GM18526 (cell line): ENCODE data around the gene PSD.
A peak's percentile ranks its signal among the peaks of the same experiment; 100 is the strongest.

ENCODE experiments used
- POLR2A ChIP-seq: IDR thresholded peaks from 3 replicates; pipeline ENCODE4 v1.6.1; 2011; ENCODE audit not compliant: insufficient read length; ENCODE audit errors: extremely low read depth

Gene PSD

DNA sequence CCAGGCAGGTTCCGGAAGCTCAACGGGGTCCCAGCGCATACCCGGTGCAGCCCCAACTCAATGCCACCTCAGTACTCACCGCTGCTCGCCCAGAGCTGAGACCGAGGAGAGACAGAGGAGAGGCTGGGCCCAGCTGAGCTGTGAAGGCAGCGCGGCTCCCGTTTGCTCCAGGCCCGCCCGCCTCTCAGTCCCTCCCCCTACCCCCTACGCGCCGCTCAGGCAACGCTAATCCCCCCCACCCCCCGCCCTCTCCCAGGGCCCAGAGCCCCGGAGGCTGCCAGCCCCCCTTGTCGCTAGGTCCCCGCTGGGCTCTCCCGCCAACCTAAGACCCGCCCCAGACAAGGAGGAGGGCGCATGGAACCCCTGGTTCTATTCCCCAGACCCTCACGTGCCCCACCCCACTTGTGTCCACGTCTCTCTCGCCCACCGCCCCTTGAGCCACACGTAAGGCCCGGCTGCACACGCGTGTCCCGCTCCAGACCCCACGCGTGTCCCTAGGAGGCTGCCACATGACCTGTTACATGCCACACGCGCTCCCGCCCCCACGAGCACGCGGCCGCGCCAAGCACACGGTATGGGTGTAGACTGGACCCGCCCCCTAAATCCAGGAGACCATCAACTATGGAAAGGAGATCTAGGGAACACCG lies at the start of gene PSD:
TSS of gene PSD (minus strand) at position 164 of the 647 bp plus-strand sequence. CDS start 1,747 bp downstream, outside the sequence.
- no peak for TF ChIP-seq POLR2A

DNA sequence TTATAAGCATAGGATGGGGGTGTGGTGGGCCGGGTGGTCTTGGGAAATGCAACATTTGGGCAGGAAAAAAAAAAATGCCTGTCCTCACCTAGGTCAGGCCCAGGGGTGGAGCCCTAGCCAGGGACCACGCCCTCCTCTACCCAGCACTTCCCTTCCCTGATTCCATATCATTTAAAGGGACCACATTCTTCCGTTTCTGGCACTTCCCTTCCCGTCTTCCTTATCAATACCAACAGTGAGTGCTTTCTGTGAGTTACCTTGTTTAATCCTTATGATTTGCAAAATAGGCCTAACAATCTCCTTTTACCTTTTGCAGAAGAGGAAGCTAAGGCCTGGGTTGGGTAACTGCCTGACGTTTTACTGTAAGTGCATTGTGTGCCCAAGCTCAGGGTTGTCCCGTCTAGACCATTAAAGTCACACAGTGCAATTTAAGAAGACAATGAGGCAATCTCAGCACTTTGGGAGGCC lies 49.4 kb upstream of the PSD start:
- no peak for TF ChIP-seq POLR2A

DNA sequence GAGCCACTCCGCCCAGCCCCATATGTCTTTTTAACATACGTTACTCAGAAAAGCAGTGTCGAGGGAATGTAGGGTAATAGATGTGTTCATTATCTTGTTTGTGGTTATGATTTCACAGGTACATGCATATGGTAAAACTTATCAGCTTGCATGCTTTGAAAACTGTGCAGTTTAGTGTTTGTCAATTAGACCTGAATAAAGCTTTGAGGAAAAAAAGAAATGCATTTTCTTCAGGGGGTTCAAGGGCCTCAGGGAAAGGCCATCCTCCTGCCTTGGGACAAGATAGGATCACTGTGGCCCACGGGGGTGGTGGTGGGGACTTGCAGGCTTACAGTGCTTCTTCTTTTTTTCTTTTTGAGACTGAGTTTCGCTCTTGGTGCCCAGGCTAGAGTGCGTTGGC lies 48.7 kb upstream of the PSD start:
- no peak for TF ChIP-seq POLR2A

DNA sequence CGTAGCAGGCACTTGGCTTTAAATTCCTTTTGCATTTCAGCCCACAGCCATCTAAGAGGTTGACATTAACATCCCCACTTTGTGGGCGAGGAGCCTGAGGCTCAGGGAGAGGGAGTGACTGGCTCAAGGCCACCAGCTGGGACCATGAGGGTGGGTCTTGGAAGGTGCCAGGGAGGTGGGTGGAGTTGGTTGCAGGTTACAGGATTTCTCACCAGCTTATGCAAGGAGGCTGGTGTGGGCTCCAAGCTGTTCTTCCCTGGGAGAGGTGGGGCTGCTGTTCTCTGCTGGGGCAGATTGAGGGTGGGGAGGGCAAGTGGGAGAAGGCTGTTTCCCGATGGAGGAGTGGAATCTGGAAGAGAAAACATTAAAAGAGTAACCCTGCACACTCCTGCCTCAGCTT lies 46.9 kb upstream of the PSD start:
- no peak for TF ChIP-seq POLR2A

DNA sequence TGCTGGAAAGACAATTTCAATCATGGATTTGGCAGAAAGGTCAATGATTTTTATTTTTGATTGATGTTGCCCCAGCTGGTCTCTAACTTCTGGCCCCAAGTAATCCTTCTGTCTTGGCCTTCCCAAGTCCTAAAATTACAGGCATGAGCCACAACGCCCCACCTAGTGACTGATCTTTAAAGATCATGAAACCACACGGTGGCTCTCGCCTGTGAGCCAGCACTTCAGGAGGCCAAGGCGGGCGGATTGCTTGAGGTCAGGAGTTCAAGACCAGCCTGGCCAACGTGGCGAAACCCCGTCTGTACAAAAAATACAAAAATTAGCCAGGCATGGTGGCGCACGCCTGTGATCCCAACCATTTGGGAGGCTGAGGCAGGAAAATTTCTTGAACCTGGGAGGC lies 45.4 kb upstream of the PSD start:
- TF ChIP-seq POLR2A: no peak

DNA sequence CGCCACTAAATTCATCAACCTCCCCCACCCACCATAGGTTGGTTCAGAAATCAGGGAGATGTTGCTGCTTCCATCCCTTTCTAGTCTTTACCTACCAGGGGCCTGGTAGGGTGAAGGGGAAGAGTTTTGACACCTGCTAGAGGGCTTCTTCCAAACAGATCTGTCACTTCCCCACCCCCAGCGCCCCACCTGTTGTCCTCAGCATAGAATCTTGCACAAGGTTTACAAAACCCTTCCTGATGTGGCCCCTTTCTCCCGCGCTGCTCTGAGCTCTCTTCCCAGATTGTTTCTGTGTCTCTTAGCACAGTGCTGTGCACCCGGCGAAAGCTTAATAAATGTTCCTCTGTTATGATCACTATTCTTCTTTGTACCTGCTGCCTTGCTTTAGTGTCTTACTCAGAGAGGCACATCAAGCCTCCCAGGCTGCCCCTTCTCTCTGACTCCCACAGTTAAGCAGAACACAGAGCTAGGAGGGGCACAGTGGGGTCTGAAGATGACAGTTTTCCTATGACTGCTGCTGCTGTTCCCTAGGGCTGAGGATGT lies 44.0 kb upstream of the PSD start:
- TF ChIP-seq POLR2A: no peak

DNA sequence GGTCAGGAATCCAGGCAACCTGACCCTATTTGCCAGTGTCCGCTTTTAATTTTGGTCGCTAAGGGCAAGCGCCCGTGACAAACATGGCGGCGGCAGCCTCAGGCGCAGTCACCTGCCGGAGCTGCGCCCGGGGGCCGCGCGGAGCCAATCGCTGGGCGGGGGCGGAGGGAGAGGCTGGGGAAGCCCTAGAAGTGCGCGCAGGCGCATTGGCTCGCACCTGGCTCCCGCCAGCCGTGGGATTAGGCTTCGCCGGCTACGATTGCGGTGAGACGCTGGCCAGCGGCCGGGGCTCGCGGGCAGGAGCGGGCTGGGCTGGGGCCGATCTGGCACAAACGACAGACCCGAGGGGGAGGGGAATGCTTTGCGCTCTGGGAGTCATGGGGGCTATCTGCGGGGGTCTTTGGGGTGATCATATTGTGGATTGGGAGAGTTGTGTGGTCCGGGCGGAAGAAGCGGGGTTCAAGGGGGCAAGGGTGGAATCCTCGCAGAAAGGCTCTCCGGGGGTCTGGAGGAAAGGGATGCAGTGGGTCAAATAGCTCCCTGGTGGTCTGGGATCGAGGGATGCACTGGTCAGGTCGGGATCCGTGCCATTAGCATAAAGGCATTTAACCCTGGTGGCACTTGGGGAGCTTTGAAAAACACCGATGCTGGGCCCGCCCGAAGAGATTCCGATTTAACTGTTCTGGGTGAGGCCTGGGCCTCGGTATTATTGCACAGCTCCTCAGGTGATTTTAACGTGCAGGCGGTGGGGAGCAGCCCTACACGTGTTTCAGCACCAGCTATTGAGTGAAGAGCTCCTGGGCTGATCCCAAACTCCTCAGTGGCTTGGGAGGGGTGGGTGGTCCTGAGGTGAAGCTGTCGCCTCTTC lies 42.8 kb upstream of the PSD start:
- TF ChIP-seq POLR2A: peak; percentile 42

DNA sequence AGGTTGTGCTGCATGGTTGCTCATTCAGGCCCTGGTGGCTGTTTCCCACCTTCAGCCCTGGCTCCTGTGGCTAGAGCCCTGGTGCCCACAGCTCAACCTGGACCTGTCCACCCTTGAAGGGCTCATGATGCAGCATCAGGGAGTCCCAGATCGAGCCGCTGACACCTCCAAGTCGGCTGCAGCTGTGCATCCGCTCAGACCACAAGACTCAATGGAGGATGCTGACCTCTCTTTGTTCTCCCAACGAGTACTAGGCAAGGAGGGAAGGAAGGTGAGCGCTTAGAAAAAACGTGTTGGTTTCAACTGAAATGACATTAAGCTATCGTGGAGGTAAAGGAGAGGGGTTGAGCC lies 42.2 kb upstream of the PSD start:
- TF ChIP-seq POLR2A: no peak

DNA sequence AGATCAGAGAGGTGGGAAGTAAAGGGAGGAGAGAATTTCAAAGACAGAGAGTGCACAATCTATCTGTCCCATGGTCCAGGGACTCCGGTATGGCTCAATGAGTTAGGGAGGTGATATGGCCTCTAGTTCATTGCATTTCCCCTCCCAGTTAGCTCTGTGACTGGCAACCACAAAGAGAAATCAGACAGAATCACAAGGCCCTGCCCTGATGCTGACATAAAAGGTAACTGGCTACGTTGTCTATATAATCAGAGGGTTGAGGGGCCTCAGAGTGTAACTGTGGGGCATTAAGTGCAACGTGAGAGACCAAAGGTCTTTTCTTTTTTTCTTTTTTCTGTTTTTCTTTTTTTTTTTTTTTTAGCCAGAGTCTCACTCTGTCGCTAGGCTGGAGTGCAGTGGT lies 40.1 kb upstream of the PSD start:
- TF ChIP-seq POLR2A: no peak

DNA sequence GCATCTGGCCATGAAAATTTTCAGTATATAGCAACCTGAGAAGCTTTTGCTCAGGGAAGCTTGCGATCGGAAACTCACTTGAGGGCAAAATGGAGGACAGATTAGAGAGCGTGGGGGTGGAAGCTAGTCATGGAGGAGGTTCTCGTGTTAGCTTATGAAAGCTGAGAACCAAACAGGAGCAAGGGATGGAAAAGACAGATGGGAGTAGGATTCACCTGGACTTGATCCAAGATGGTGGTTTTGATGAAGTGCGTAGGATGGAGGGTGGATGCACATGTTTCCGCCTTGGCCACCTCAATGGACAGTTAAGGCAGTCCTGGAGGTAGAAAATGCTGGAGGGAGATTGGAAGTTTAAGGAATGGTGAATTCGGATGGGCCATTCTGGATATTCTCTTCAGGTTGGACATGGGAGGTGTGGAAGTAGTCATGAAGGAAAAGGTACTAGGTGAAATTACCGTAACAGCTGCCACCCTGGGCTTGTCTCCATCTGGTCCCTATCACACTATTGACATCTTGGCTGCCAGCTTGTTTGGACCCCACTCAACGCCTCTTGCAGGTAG lies 39.1 kb upstream of the PSD start:
- no peak for TF ChIP-seq POLR2A

DNA sequence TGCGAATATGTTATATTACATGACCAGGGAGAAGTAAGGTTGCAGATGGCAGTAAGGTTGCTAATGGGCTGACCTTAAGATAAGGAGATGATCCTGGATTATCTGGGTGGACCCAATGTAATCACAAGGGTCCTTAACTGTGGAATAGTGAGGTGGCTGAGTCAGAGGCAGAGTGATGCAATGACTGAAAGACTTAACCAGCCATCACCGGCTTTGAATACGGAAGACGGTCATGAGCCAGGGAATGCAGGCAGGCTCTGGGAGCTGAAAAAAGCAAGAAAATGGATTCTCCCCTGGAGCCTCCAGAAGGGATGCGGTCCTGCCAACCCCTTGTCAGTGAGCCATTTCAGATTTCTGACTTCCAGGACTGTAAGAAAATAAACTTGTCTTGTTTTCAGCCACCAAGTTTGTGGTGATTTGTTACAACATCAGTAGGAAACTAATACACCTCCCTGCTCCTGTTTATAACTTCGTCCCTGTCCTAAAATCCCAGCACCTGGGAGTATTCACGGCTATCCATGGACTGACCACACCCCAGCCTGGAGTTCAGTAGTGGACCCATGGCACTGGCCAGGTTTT lies 37.4 kb upstream of the PSD start:
- TF ChIP-seq POLR2A: no peak

DNA sequence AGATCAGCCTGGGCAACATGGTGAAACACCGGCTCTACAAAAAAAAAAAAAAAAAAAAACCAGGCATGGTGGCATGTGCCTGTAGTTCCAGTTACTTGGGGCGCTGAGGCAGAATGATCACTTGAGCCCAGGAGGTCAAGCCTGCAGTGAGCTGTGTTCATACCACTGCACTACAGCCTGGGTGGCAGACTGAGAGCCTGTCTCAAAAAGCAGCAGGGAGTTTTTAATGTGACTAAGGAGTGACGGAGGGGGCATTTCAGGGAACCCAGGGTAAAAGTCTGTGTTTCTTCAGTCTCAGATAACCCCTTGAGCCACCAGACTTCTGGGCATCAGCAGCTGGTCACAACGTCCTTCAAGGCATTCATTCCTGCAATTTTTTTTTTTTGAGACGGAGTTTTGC lies 34.9 kb upstream of the PSD start:
- TF ChIP-seq POLR2A: no peak

DNA sequence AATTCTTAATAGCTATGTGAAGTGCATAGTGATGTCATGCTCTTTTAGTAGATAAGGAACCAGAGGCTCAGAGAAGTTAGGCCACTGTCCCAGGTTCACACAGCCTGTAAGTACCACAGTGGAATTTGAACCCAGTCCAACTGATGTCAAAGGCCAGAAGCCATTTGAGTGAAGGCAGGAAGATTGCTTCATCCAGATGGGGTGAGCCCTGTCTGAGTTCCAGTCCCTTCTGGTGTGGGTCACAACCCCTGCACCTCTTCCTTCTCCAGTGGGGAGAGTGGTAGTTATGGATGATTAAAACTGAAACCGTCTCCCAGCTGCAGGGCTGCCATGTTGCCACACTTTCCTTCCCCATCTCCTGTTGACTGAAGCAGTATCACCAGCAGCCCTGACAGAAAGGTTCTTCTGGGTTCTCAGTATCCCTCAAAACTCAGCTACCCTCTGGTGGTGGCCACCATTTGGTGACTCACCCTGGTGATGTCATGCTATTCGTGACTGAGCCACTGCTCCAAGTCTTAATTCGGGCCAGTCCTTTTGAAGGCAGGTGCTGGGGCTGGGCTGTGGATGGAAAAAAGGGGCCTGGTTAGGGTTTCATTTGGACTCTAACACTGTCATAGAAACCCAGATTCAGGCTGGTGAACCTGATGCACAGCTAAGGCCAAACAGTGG lies 34.2 kb upstream of the PSD start:
- no peak for TF ChIP-seq POLR2A

DNA sequence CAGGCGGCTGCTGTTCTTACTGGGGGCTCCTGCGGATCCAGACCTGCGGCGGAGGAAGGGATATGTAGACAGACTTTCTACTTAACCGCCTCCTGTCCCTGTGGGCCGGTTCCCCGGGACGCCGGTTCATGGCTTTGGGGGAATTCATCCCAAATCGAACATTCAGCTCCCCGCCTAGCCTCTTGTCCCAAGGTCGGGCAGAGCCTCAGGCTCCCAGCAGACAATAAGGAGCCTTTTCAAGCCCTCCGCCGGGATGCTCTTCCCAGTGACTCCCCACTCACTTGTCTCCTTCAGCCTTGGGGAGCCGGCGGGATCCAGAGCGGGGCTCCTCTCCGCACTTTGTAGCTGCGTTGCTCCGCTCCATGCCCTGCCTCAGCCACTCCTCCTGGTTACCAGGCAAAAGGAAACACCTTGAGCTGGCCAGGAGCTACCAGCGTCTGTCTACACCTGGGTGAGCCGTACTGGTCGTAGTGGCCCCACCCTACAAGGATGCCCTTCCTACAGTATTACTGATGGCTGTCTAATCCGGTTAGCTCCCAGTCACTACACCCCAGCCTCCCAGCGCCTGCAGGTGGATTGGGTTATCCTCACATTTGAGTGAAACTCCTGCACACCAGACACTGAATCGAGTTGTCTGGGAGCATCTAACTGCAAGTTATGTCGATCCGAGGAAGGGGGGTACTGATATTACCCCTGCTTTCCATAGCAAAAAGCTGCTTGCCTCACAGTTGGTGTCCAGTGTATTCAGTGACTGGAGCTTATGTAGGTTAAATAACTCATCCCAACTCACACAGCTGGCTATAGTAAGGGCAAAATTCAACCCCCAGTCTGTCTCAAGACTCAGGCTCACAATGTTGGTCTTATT lies 32.8 kb upstream of the PSD start, which contains the start of gene C10orf95:
TSS of gene C10orf95 (minus strand) at position 439 of the 865 bp plus-strand sequence. CDS start 450 bp downstream, outside the sequence.
- TF ChIP-seq POLR2A: no peak

DNA sequence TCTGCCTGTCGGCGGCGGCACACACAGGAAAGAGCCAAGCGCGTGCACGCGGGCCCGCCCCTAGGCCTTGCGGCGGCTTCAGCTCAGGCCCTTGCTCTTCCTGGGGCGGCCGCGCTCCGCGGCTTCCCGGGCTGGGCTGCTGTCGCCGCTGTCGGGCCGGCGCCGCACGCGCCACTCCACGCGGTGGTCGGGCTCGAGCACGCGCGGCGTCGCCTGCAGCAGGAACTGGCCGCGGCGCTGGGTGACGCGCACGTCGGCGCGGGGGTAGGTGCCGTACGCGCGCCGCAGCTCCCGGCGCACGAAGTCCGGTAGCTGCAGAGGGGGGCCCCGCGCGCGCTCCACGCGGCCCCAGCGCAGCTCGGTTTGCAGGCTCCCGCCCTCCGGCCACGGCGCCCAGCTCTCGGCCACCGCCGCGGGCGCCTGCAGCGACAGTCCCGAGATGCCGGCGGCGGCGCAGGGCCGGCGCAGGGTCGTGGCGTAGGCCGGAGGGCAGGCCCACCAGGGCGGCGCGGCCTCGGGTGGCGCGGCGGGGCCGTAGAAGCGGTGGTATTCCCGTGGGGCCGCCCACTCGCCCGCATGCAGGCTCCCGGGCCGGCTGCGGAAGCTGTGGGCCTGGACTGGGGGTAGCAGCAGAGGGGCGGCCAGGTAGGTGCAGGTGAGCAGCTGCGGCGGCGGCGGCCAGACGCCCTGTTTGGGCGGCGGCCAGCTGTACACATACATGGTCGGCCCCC lies 32.0 kb upstream of the PSD start:
- TF ChIP-seq POLR2A: peak; percentile 87
